Lung (tissue), 12 donors: ENCODE results near the gene CAPN7. TPM values are rescaled to one million over a fixed set of nuclear protein-coding genes. Genes with fewer than 3 reads are reported as not detected.
"Not testable (repeated sequence)": the region's sequence is repeated elsewhere in the genome, so short reads cannot be mapped to it uniquely, and the experiment has no call there.

Experiments
- ATAC-seq: fragments of 200-7000 bp; cut with Tn5 transposase; one replicate; pipeline ENCODE4 v1.9.1; 2020; ENCODE audit warnings: moderate number of reproducible peaks; ENCODE audit not compliant: insufficient read depth, low FRiP score
- DNase-seq, 3 donors: peaks; one replicate each; pipeline ENCODE4 v3.0.0-alpha.2; 2013 to 2017
- H3K27ac ChIP-seq, 2 donors: one replicate each; pipeline ENCODE4 v1.5.1; 2013; ENCODE audit warnings: mild to moderate bottlenecking in 2 of 2, moderate library complexity in 2 of 2, control low read depth in 1 of 2, inconsistent platforms in 1 of 2, low read depth in 1 of 2, low read length in 1 of 2
- H3K27me3 ChIP-seq, 3 donors: one replicate each; pipeline ENCODE4 v1.5.1; 2013; ENCODE audit warnings: low read length in 2 of 3; ENCODE audit not compliant: control insufficient read depth in 3 of 3, insufficient read depth in 3 of 3
- H3K36me3 ChIP-seq, 4 donors: one replicate each; pipeline ENCODE4 v1.5.1; 2013; ENCODE audit warnings: low read length in 4 of 4, mild to moderate bottlenecking in 1 of 4, moderate library complexity in 1 of 4; ENCODE audit not compliant: control insufficient read depth in 4 of 4, insufficient read depth in 4 of 4
- H3K4me1 ChIP-seq, 5 donors: one replicate each; pipeline ENCODE4 v1.5.1; 2013; ENCODE audit warnings: low read length in 5 of 5, mild to moderate bottlenecking in 2 of 5, moderate library complexity in 1 of 5; ENCODE audit not compliant: control insufficient read depth in 5 of 5, insufficient read depth in 5 of 5
- H3K4me3 ChIP-seq: one replicate; pipeline ENCODE4 v1.5.1; 2013; ENCODE audit warnings: mild to moderate bottlenecking, control low read depth, moderate library complexity
- H3K9ac ChIP-seq, 2 donors: one replicate each; pipeline ENCODE4 v1.5.1; 2013; ENCODE audit warnings: low read length in 2 of 2, control low read depth in 1 of 2; ENCODE audit not compliant: insufficient read depth in 1 of 2
- H3K9me3 ChIP-seq, 4 donors: one replicate each; pipeline ENCODE4 v1.5.1; 2013; ENCODE audit warnings: low read length in 3 of 4, mild to moderate bottlenecking in 1 of 4, moderate library complexity in 1 of 4; ENCODE audit not compliant: control insufficient read depth in 4 of 4, insufficient read depth in 3 of 4
- WGBS, 2 donors: extraction: QIAGEN DNeasy Blood & Tissue Kit; methylation state at CpG; one replicate each; pipeline ENCODE4 v1.1.7; 2013; 5-methylcytosine and 5-hydroxymethylcytosine counted together
- polyA plus RNA-seq, 2 donors: library from polyadenylated mRNA; stranded (reverse); fragments of 200-250 nt; gene quantifications; one replicate each; pipeline ENCODE4 v1.2.1, GENCODE V29; 2013
- total RNA-seq, 2 donors: library from RNA; depleted of rRNA in 1 of 2; stranded (reverse); fragments of >200 nt in 1 of 2; gene quantifications; one replicate each; pipeline ENCODE4 v1.2.1, GENCODE V29; 2014 to 2021
- TF ChIP-seq, protein P1 (sequence below): IDR thresholded peaks from 2 replicates; pipeline ENCODE4 v1.5.1; 2012; ENCODE audit warnings: mild to moderate bottlenecking; ENCODE audit errors: control extremely low read depth, extremely low read depth
- donor health status: control.
- donor health status: control.
- donor health status: Bipolar disorder and iron deficiency.
- donor health status: healthy.
- donor health status: DM: yes; HTN: yes; CAD: no.

CAPN7 gene
- total and polyA plus RNA-seq, 4 donors = 14.4 to 97.1 (median 29.2) TPM

DNA sequence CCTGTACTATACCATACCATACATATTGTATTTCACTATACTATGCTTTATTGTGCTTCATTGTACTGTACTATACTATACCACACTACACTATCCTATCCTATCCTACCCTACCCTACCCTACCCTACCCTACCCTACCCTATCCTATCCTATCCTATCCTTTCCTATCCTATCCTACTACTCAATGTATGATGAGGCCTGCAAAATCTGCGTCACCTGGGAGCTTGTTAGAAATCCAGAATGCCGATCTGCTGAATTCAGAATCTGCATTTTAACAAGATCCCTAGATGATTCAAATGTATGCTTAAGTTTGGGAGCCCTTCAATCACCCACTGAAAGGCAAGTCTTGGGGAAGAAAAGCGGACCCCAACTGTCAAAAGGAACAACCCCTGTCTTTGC is 45.4 kb upstream of the CAPN7 start:
- WGBS, 2 donors = 79 to 81% methylated on average over 3 of the region's 3 CpGs
- TF ChIP-seq, protein P1, sequence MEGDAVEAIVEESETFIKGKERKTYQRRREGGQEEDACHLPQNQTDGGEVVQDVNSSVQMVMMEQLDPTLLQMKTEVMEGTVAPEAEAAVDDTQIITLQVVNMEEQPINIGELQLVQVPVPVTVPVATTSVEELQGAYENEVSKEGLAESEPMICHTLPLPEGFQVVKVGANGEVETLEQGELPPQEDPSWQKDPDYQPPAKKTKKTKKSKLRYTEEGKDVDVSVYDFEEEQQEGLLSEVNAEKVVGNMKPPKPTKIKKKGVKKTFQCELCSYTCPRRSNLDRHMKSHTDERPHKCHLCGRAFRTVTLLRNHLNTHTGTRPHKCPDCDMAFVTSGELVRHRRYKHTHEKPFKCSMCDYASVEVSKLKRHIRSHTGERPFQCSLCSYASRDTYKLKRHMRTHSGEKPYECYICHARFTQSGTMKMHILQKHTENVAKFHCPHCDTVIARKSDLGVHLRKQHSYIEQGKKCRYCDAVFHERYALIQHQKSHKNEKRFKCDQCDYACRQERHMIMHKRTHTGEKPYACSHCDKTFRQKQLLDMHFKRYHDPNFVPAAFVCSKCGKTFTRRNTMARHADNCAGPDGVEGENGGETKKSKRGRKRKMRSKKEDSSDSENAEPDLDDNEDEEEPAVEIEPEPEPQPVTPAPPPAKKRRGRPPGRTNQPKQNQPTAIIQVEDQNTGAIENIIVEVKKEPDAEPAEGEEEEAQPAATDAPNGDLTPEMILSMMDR = no peak
- no peak overlapping the region for H3K9ac ChIP-seq
- peaks cover 0 to 5% (median 0%) of the 10 kb centered on the region in 3 donors for H3K27me3 ChIP-seq
- no peak overlapping the region for H3K27ac ChIP-seq
- no peaks in the 10 kb centered on the region for H3K36me3 ChIP-seq
- H3K4me1 ChIP-seq = peaks cover 0 to 12% (median 0%) of the 10 kb centered on the region in 5 donors
- H3K4me3 ChIP-seq = no peak overlapping the region
- no peak for ATAC-seq
- no peak for DNase-seq
- peaks cover 0 to 3% (median 0%) of the 10 kb centered on the region in 4 donors for H3K9me3 ChIP-seq

DNA sequence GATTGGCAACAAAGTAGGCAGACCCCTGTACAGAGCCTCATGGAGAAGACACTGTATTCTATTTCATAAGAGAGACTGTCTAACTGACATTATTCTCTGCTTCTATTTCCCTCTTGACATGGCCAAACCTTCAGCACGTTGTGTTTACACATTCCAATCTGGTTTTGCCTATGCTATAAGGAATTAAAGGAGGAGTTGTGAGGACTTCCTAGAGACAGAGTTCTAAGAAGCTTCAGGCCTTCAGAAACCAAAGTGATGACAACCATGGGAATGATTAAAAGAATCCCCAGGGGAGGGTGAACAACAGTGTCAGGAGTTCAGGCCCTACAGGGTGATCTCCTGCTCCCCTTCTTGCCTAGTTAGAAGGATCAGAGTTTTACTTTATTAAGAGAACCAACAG is 44.9 kb upstream of the CAPN7 start:
- WGBS, 2 donors = 36 to 67% methylated on average over 1 of the region's 1 CpG
- TF ChIP-seq, protein P1 = no peak
- H3K9me3 ChIP-seq = peaks cover 0 to 3% (median 0%) of the 10 kb centered on the region in 4 donors
- no peak overlapping the region for H3K27ac ChIP-seq
- no peaks in the 10 kb centered on the region for H3K36me3 ChIP-seq
- peaks cover 0 to 3% (median 0%) of the 10 kb centered on the region in 3 donors for H3K27me3 ChIP-seq
- ATAC-seq (no peak), DNase-seq (no peak)
- no peak overlapping the region for H3K9ac ChIP-seq
- peaks cover 0 to 8% (median 0%) of the 10 kb centered on the region in 5 donors for H3K4me1 ChIP-seq
- H3K4me3 ChIP-seq = no peak overlapping the region

GRCh38 chr3:15163656-15164055 is 42.4 kb upstream of the CAPN7 start:
- H3K36me3 ChIP-seq, H3K9ac ChIP-seq, ATAC-seq, H3K4me3 ChIP-seq, H3K9me3 ChIP-seq, DNase-seq, H3K4me1 ChIP-seq, H3K27ac ChIP-seq, H3K27me3 ChIP-seq: not testable (repeated sequence)
- 90 to 93% methylated on average over 16 to 20 of the region's 24 CpGs for WGBS, 2 donors

GRCh38 chr3:15164340-15164739 is 41.7 kb upstream of the CAPN7 start:
- H3K4me1 ChIP-seq = no peaks in the 10 kb centered on the region
- no peaks in the 10 kb centered on the region for H3K36me3 ChIP-seq
- H3K27ac ChIP-seq = no peak overlapping the region
- DNase-seq (no peak), ATAC-seq (no peak)
- H3K27me3 ChIP-seq = no peaks in the 10 kb centered on the region
- H3K4me3 ChIP-seq = no peak overlapping the region
- 88 to 92% methylated on average over 1 of the region's 1 CpG for WGBS, 2 donors
- H3K9ac ChIP-seq = no peak overlapping the region
- TF ChIP-seq, protein P1 = no peak
- no peaks in the 10 kb centered on the region for H3K9me3 ChIP-seq
